WTC11 (cell line): ENCODE data around the gene GLG1.
"Not testable (repeated sequence)": the region's sequence is repeated elsewhere in the genome, so short reads cannot be mapped to it uniquely, and the experiment has no call there.

ENCODE experiments used
- CTCF ChIP-seq: fragments of 200-600 bp; IDR thresholded peaks from 2 replicates; pipeline ENCODE4 v1.8.0; 2022; ENCODE audit warnings: antibody characterized with exemption
- EMX1 ChIP-seq: fragments of 250-450 bp; sonication (Bioruptor Pico); IDR thresholded peaks from 2 replicates; pipeline ENCODE4 v1.8.0; 2021; ENCODE audit warnings: mild to moderate bottlenecking
- FOXJ3 ChIP-seq: sonication (generic); formaldehyde crosslinking; IDR thresholded peaks from 2 replicates; pipeline ENCODE4 v1.9.0; 2021; ENCODE audit warnings: missing genetic modification reagents, mild to moderate bottlenecking, borderline replicate concordance
- JUN ChIP-seq: sonication (generic); formaldehyde crosslinking; IDR thresholded peaks from 2 replicates; pipeline ENCODE4 v1.8.0; 2023; ENCODE audit warnings: mild to moderate bottlenecking, missing genetic modification reagents
- MXD4 ChIP-seq: fragments of 250-450 bp; sonication (Bioruptor Pico); IDR thresholded peaks from 2 replicates; pipeline ENCODE4 v1.8.0; 2021; ENCODE audit warnings: mild to moderate bottlenecking, moderate library complexity, borderline replicate concordance
- ZNF232 ChIP-seq: sonication (generic); formaldehyde crosslinking; IDR thresholded peaks from 2 replicates; pipeline ENCODE4 v1.8.0; 2022; ENCODE audit warnings: mild to moderate bottlenecking, missing genetic modification reagents
- TF ChIP-seq, protein P1 (sequence below): sonication (generic); formaldehyde crosslinking; conservative IDR thresholded peaks from 2 replicates; pipeline ENCODE4 v1.8.1; 2022; ENCODE audit warnings: mild to moderate bottlenecking, missing genetic modification reagents
- TF ChIP-seq, protein P2 (sequence below): sonication (generic); formaldehyde crosslinking; IDR thresholded peaks from 2 replicates; pipeline ENCODE4 v1.8.1; 2022; ENCODE audit warnings: missing genetic modification reagents, borderline replicate concordance

- TF ChIP-seq, protein P1, sequence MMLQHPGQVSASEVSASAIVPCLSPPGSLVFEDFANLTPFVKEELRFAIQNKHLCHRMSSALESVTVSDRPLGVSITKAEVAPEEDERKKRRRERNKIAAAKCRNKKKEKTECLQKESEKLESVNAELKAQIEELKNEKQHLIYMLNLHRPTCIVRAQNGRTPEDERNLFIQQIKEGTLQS, result not testable (repeated sequence)
- not testable (repeated sequence) for TF ChIP-seq ZNF232; CTCF; EMX1; JUN; FOXJ3 (CRISPR knock-in tag); MXD4 (CRISPR knock-in tag)
- TF ChIP-seq, protein P2, sequence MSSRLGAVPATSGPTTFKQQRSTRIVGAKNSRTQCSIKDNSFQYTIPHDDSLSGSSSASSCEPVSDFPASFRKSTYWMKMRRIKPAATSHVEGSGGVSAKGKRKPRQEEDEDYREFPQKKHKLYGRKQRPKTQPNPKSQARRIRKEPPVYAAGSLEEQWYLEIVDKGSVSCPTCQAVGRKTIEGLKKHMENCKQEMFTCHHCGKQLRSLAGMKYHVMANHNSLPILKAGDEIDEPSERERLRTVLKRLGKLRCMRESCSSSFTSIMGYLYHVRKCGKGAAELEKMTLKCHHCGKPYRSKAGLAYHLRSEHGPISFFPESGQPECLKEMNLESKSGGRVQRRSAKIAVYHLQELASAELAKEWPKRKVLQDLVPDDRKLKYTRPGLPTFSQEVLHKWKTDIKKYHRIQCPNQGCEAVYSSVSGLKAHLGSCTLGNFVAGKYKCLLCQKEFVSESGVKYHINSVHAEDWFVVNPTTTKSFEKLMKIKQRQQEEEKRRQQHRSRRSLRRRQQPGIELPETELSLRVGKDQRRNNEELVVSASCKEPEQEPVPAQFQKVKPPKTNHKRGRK (CRISPR knock-in tag), result not testable (repeated sequence)
Observed at GRCh38 chr16:74422086-74422485, 184.8 kb downstream of the GLG1 start.
